Activated CD8-positive, alpha-beta memory T cell treated with anti-CD3 and anti-CD28 coated beads, Interleukin-2, amount 50 U/mL, for 1 hour (primary cell): Measurements from ENCODE around the gene SFMBT1.

ENCODE experiments used
- DNase-seq: peaks from one replicate; pipeline ENCODE4 v3.0.0-alpha.2; 2020; ENCODE audit errors: extremely low read depth

SFMBT1 gene

GRCh38 chr3:52990637-52991036 is 55.2 kb downstream of the SFMBT1 start:
- no peak for DNase-seq

- DNase-seq: no peak
Measured at GRCh38 chr3:52986938-52987337, 58.9 kb downstream of the SFMBT1 start.

GRCh38 chr3:52986049-52986448 is 59.8 kb downstream of the SFMBT1 start:
- DNase-seq: no peak

- no peak for DNase-seq
Measured at GRCh38 chr3:52983828-52984227, 62.0 kb downstream of the SFMBT1 start.

- peak; percentile 37 for DNase-seq
Measured at GRCh38 chr3:52983336-52983807, 62.5 kb downstream of the SFMBT1 start.

GRCh38 chr3:52982839-52983238 is 63.0 kb downstream of the SFMBT1 start:
- DNase-seq: no peak

- no peak for DNase-seq
Measured at GRCh38 chr3:52979190-52979983, 66.5 kb downstream of the SFMBT1 start.

- no peak for DNase-seq
Measured at GRCh38 chr3:52978109-52978754, 67.6 kb downstream of the SFMBT1 start.

GRCh38 chr3:52973806-52974205 is 72.1 kb downstream of the SFMBT1 start:
- DNase-seq: no peak

- DNase-seq: no peak
Measured at GRCh38 chr3:52971895-52972294, 74.0 kb downstream of the SFMBT1 start.

- no peak for DNase-seq
Measured at GRCh38 chr3:52967398-52967797, 78.5 kb downstream of the SFMBT1 start.

GRCh38 chr3:52962160-52962559 is 83.7 kb downstream of the SFMBT1 start:
- DNase-seq: no peak

- DNase-seq: no peak
Measured at GRCh38 chr3:52959773-52960172, 86.1 kb downstream of the SFMBT1 start.

- DNase-seq: no peak
Measured at GRCh38 chr3:52939600-52939999, 106.3 kb downstream of the SFMBT1 start.

GRCh38 chr3:52934630-52935530 is 111.0 kb downstream of the SFMBT1 start:
- DNase-seq: peak; percentile 19

GRCh38 chr3:52931889-52932288 is 114.0 kb downstream of the SFMBT1 start:
- no peak for DNase-seq

GRCh38 chr3:52931328-52931727 is 114.5 kb downstream of the SFMBT1 start:
- no peak for DNase-seq

- DNase-seq: no peak
Measured at GRCh38 chr3:52930748-52931147, 115.1 kb downstream of the SFMBT1 start.

GRCh38 chr3:52926554-52926953 is 119.3 kb downstream of the SFMBT1 start:
- DNase-seq: no peak

GRCh38 chr3:52925405-52926313 is 120.2 kb downstream of the SFMBT1 start:
- DNase-seq: no peak

- no peak for DNase-seq
Measured at GRCh38 chr3:52923963-52924362, 121.9 kb downstream of the SFMBT1 start.
